Measurements from ENCODE around the gene BEST2. TPM values are rescaled to one million over a fixed set of nuclear protein-coding genes. Genes with fewer than 3 reads are reported as not detected.

BEST2 gene
- total and polyA plus RNA-seq, 4 donors, result 2.5 TPM; not detected in 3

- DNase-seq (peak in 1 of 2 donors; percentile 78), ATAC-seq (ENCODE audit: low FRiP score) (no peak)
- Histone ChIP-seq H3K9me3 (ENCODE audit: control insufficient read depth, low read length) (no peaks in the 10 kb centered on the region), H3K4me1 (ENCODE audit: control insufficient read depth in 1 of 2, insufficient read depth in 2 of 2, low read length in 2 of 2) (no peaks in the 10 kb centered on the region), H3K27me3 (ENCODE audit: control insufficient read depth in 1 of 2, insufficient read depth in 2 of 2, low read length in 1 of 2) (no peaks in the 10 kb centered on the region), H3K36me3 (ENCODE audit: control insufficient read depth in 1 of 2, insufficient read depth in 2 of 2, low read length in 1 of 2) (no peaks in the 10 kb centered on the region), H3K4me3 (ENCODE audit: low read length in 2 of 2) (no peak overlapping the region), H3K27ac (ENCODE audit: low read depth in 1 of 2, low read length in 2 of 2) (no peak overlapping the region)
- 5 to 8% methylated on average over 4 of the region's 4 CpGs for WGBS, 2 donors
- intact Hi-C loops (cut with DNase I), result loop anchor here (5.0 kb wide), 2 partner anchors 35 to 75 kb away; partner anchors contain the start of gene RNASEH2A (in 1 of the 2)
Measured at GRCh38 chr19:12772323-12772722, 20.7 kb downstream of the BEST2 start.

DNA sequence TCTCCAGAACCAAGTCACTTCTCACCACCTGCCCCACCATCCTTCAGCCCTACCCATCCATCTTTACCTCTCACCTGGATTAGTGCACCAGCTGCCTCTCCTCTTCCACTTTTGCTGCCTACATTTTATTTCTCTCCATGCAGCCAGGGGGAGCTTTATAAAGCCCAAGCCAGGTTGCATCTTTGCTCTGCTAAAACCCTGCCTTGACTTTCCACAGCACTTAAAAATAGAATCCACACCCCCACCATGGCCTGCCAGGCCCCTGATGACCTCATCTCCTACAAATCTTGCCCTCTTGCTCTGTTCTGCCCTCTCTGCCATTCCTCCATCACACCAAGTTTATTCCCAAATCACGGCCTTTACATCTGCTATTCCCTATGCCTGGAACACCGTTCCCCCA is 22.0 kb downstream of the BEST2 start:
- no peaks in the 10 kb centered on the region for H3K9me3 ChIP-seq (ENCODE audit: control insufficient read depth, low read length)
- intact Hi-C loops (cut with DNase I), result loop anchor here (1.0 to 5.0 kb wide), 3 partner anchors 23 to 74 kb away; partner anchors contain the start of gene RNASEH2A (in 1 of the 2)
- H3K36me3 ChIP-seq (ENCODE audit: control insufficient read depth in 1 of 2, insufficient read depth in 2 of 2, low read length in 1 of 2), result no peaks in the 10 kb centered on the region
- no peaks in the 10 kb centered on the region for H3K4me1 ChIP-seq (ENCODE audit: control insufficient read depth in 1 of 2, insufficient read depth in 2 of 2, low read length in 2 of 2)
- peak overlapping the region in 1 of 2 donors; percentile 20 for H3K27ac ChIP-seq (ENCODE audit: low read depth in 1 of 2, low read length in 2 of 2)
- ATAC-seq (ENCODE audit: low FRiP score), result no peak
- H3K4me3 ChIP-seq (ENCODE audit: low read length in 2 of 2), result no peak overlapping the region
- DNase-seq, result no peak
- 27 to 28% methylated on average over 2 of the region's 2 CpGs for WGBS, 2 donors
- H3K27me3 ChIP-seq (ENCODE audit: control insufficient read depth in 1 of 2, insufficient read depth in 2 of 2, low read length in 1 of 2), result no peaks in the 10 kb centered on the region

DNA sequence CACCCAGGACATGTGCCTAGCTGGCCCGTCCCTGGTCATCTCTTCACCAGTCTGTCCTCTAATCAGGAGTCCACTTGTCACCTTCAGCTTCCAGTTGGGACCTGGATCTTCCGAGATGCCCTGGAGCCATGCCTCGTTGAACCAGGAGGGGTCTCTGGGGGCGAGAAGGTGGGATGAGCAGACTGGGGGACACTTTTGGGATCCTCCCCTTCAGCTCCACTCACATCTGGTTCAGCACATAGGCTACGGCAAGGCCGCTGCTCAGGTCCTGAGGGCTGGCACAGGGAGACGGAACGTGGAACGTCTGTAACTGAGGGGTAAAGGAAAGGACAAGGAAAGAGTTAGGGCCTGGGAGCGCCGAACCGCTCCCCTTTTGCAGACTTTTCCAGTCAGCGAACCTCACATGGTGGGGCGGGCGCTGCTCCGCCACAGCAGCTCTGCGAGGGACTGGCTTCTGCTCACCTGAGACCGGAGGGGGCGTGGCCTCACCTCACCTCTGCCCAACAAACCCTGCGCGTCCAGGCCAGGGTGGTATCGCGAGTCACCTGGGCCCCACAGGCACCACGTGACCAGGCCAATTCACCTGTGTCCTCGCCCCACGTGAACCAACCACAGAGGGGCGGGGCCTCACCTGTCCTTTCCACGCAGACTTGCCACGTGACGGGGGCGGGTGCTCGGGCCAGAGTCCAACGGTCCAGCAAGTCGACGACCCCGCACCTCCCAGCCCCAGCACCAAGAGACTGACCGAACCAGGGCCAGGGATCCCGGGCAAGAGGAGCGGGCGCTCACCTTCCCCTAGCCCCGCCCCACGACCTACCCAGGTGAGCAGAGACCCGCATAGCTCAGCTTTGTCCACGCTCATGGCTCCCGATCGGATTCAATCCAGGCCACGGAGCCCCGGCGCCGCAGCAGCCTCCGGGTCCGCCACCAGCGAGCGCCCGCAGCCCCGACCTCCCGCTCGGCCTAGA is 23.3 kb downstream of the BEST2 start, which contains the start of gene HOOK2:
TSS of gene HOOK2 (minus strand) at position 965 of the 968 bp plus-strand sequence. CDS start at position 862, 103 bp downstream.
- Histone ChIP-seq H3K4me3 (ENCODE audit: low read length in 2 of 2) (peak within 1 kb of the TSS; percentile 32 to 52), H3K4me1 (ENCODE audit: control insufficient read depth in 1 of 2, insufficient read depth in 2 of 2, low read length in 2 of 2) (no peaks in the 10 kb centered on the region), H3K9me3 (ENCODE audit: control insufficient read depth, low read length) (no peaks in the 10 kb centered on the region), H3K27ac (ENCODE audit: low read depth in 1 of 2, low read length in 2 of 2) (peak within 1 kb of the TSS in 1 of 2 donors; percentile 76), H3K27me3 (ENCODE audit: control insufficient read depth in 1 of 2, insufficient read depth in 2 of 2, low read length in 1 of 2) (no peaks in the 10 kb centered on the region), H3K36me3 (ENCODE audit: control insufficient read depth in 1 of 2, insufficient read depth in 2 of 2, low read length in 1 of 2) (no peaks in the 10 kb centered on the region)
- no peak for ATAC-seq (ENCODE audit: low FRiP score)
- peak in 1 of 2 donors; percentile 83 for DNase-seq
- WGBS, 2 donors, result 15% methylated on average over 58 of the region's 58 CpGs
- intact Hi-C loops (cut with DNase I), result loop anchor here (5.0 kb wide), 2 partner anchors 32 to 72 kb away; partner anchors contain the start of gene RNASEH2A (in 1 of the 2)

DNA sequence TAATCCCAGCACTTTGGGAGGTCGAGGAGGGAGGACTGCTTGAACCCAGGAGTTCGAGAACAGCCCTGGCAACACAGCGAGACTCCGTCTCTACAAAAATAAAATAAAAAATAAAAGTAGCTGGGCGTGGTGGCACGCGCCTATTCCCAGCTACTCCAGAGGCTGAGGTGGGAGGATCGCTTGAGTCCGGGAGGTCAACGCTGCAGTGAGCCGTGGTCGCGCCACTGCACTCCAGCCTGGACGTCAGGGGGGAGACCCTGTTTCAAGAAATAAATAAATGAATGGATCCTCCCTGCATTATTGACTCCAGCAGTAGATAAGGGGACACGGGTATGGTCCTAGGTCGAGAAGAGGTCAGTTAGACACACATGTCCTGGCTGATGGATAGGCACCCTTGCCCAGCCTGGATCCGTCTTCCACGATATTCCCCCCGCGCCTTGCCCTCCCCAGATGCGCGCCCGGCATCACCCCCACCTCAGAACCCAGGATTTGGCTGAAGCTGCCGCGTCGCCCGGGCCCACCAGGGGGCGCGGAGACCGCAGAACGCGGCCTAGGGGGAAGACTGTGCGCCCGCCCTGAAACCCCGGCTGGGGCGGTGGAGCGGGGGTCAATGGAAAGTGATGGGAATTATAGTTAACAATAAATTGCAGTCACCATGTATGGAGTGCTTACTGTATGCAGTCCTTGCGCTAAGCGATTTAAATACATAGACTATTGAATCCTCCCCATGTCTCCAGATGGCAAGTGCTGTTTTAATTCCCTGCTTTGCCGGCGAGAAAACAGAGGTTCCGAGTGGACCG is 25.8 kb downstream of the BEST2 start:
- H3K9me3 ChIP-seq (ENCODE audit: control insufficient read depth, low read length), result no peaks in the 10 kb centered on the region
- H3K4me3 ChIP-seq (ENCODE audit: low read length in 2 of 2), result peak overlapping the region; percentile 19 to 55
- peak; percentile 85 for ATAC-seq (ENCODE audit: low FRiP score)
- H3K27me3 ChIP-seq (ENCODE audit: control insufficient read depth in 1 of 2, insufficient read depth in 2 of 2, low read length in 1 of 2), result no peaks in the 10 kb centered on the region
- WGBS, 2 donors, result 5 to 6% methylated on average over 43 of the region's 43 CpGs
- H3K4me1 ChIP-seq (ENCODE audit: control insufficient read depth in 1 of 2, insufficient read depth in 2 of 2, low read length in 2 of 2), result no peaks in the 10 kb centered on the region
- intact Hi-C loops (cut with DNase I), result loop anchor here (1.0 kb wide), 2 partner anchors 17 to 18 kb away; no protein-coding TSS in a partner anchor
- no peaks in the 10 kb centered on the region for H3K36me3 ChIP-seq (ENCODE audit: control insufficient read depth in 1 of 2, insufficient read depth in 2 of 2, low read length in 1 of 2)
- peak overlapping the region; percentile 83 to 84 for H3K27ac ChIP-seq (ENCODE audit: low read depth in 1 of 2, low read length in 2 of 2)
- peak; percentile 89 to 95 for DNase-seq

DNA sequence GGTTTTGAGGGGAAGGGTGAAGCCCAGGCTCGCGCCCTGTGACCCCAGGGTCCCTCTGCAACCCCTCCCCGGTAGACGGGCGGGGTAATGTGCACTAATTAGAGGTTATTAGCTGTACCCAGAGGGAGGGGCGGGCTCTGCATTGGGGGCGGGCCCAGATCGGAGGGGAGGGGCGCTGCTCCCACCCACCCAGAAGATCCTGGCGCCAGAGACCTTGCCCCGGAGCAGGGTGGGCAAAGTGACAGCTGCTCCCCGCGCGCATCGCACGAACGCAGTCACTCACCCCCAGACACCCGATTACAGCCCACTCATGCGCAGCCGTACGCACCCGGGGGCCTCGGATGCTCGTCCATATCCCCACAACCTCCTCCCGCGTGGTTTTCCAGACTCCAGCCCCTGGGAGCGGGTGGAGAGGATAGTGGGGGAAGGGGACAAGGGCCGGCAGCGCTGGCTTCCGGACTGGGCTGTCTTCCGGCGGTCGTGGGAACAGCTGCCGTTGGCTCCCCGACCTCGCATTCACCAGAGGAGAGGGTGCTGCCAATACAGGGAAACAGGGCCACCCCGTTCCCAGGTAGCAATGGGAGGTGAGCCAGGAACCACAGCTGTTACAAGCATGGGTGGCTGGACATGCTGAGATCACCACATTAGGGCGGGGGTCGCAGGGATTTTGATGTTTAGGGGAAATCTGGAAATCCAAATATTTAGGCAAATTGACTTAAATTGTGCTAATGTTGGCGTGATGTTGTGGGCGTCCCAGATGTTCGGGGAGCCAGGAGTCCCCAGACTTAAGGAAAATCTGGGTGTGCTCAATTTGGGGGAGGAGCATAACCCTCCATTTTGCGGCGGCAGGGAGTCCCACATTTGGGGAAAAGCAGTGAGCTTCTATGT is 26.7 kb downstream of the BEST2 start:
- 1% methylated on average over 40 to 44 of the region's 44 CpGs for WGBS, 2 donors
- Histone ChIP-seq H3K27ac (ENCODE audit: low read depth in 1 of 2, low read length in 2 of 2) (peak overlapping the region; percentile 83 to 84), H3K4me3 (ENCODE audit: low read length in 2 of 2) (peak overlapping the region; percentile 19 to 55), H3K27me3 (ENCODE audit: control insufficient read depth in 1 of 2, insufficient read depth in 2 of 2, low read length in 1 of 2) (no peaks in the 10 kb centered on the region), H3K9me3 (ENCODE audit: control insufficient read depth, low read length) (no peaks in the 10 kb centered on the region), H3K4me1 (ENCODE audit: control insufficient read depth in 1 of 2, insufficient read depth in 2 of 2, low read length in 2 of 2) (no peaks in the 10 kb centered on the region), H3K36me3 (ENCODE audit: control insufficient read depth in 1 of 2, insufficient read depth in 2 of 2, low read length in 1 of 2) (no peaks in the 10 kb centered on the region)
- DNase-seq (peak; percentile 84 to 90), ATAC-seq (ENCODE audit: low FRiP score) (peak; percentile 48)
- intact Hi-C loops (cut with DNase I), result loop anchor here in 1 of 2 donors (1.0 kb wide), 1 partner anchor 17 kb away; no protein-coding TSS in a partner anchor

- ATAC-seq (ENCODE audit: low FRiP score) (no peak), DNase-seq (no peak)
- H3K9me3 ChIP-seq (ENCODE audit: control insufficient read depth, low read length), result no peaks in the 10 kb centered on the region
- H3K4me3 ChIP-seq (ENCODE audit: low read length in 2 of 2), result no peak overlapping the region
- H3K27ac ChIP-seq (ENCODE audit: low read depth in 1 of 2, low read length in 2 of 2), result peak overlapping the region; percentile 83 to 84
- H3K36me3 ChIP-seq (ENCODE audit: control insufficient read depth in 1 of 2, insufficient read depth in 2 of 2, low read length in 1 of 2), result no peaks in the 10 kb centered on the region
- 41% methylated on average over 6 of the region's 6 CpGs for WGBS, 2 donors
- H3K27me3 ChIP-seq (ENCODE audit: control insufficient read depth in 1 of 2, insufficient read depth in 2 of 2, low read length in 1 of 2), result no peaks in the 10 kb centered on the region
- intact Hi-C loops (cut with DNase I), result loop anchor here in 1 of 2 donors (1.0 kb wide), 1 partner anchor 16 kb away; no protein-coding TSS in a partner anchor
- H3K4me1 ChIP-seq (ENCODE audit: control insufficient read depth in 1 of 2, insufficient read depth in 2 of 2, low read length in 2 of 2), result no peaks in the 10 kb centered on the region
Measured at GRCh38 chr19:12778905-12779161, 27.2 kb downstream of the BEST2 start.

- no peaks in the 10 kb centered on the region for H3K4me1 ChIP-seq (ENCODE audit: control insufficient read depth in 1 of 2, insufficient read depth in 2 of 2, low read length in 2 of 2)
- peak; percentile 87 to 89 for DNase-seq
- ATAC-seq (ENCODE audit: low FRiP score), result no peak
Measured at GRCh38 chr19:12779162-12779993, 27.8 kb downstream of the BEST2 start.

More at GRCh38 chr19:12779162-12779993, 27.8 kb downstream of the BEST2 start:
- no peaks in the 10 kb centered on the region for H3K9me3 ChIP-seq (ENCODE audit: control insufficient read depth, low read length)
- no peaks in the 10 kb centered on the region for H3K27me3 ChIP-seq (ENCODE audit: control insufficient read depth in 1 of 2, insufficient read depth in 2 of 2, low read length in 1 of 2)
- H3K36me3 ChIP-seq (ENCODE audit: control insufficient read depth in 1 of 2, insufficient read depth in 2 of 2, low read length in 1 of 2), result no peaks in the 10 kb centered on the region
- 58 to 60% methylated on average over 15 of the region's 15 CpGs for WGBS, 2 donors
- no peak overlapping the region for H3K4me3 ChIP-seq (ENCODE audit: low read length in 2 of 2)
- intact Hi-C loops (cut with DNase I), result no loop called here
- H3K27ac ChIP-seq (ENCODE audit: low read depth in 1 of 2, low read length in 2 of 2), result peak overlapping the region; percentile 83 to 84

All from aorta (tissue), 5 donors.